GM23338 (cell line): ENCODE data around the gene ALDH1A1. TPM values are rescaled to one million over a fixed set of nuclear protein-coding genes. Genes with fewer than 3 reads are reported as not detected.

ENCODE experiments used
- ATAC-seq: fragments of 200-7000 bp; cut with Tn5 transposase; 3 replicates; pipeline ENCODE4 v1.9.1; 2020
- DNase-seq: peaks from one replicate; pipeline ENCODE4 v3.0.0-alpha.2; 2015; ENCODE audit warnings: low spot score
- H2AFZ ChIP-seq: fragments of 200-600 bp; sonication (generic); 2 replicates; pipeline ENCODE4 v1.8.0; 2016; ENCODE audit warnings: antibody characterized with exemption, mild to moderate bottlenecking, moderate library complexity
- H3F3A ChIP-seq: fragments of 200-600 bp; sonication (generic); replicated peaks from 2 replicates; pipeline ENCODE4 v1.8.0; 2017; ENCODE audit warnings: antibody characterized with exemption, mixed run types, low read depth
- H3K27ac ChIP-seq: fragments of 200-600 bp; sonication (generic); 2 replicates; pipeline ENCODE4 v1.6.1; 2016; ENCODE audit warnings: low read depth
- H3K27me3 ChIP-seq: fragments of 200-600 bp; sonication (generic); 2 replicates; pipeline ENCODE4 v1.8.0; 2016; ENCODE audit warnings: mild to moderate bottlenecking, mixed run types, moderate library complexity; ENCODE audit not compliant: insufficient read depth
- H3K36me3 ChIP-seq: fragments of 200-600 bp; sonication (generic); 2 replicates; pipeline ENCODE4 v1.8.0; 2016; ENCODE audit warnings: mild to moderate bottlenecking; ENCODE audit not compliant: insufficient read depth
- H3K4me1 ChIP-seq: fragments of 200-600 bp; sonication (generic); 2 replicates; pipeline ENCODE4 v1.8.0; 2016; ENCODE audit warnings: mild to moderate bottlenecking, moderate library complexity; ENCODE audit not compliant: insufficient read depth
- H3K4me2 ChIP-seq: fragments of 200-600 bp; sonication (generic); 2 replicates; pipeline ENCODE4 v1.7.1; 2017; ENCODE audit warnings: mixed run types
- H3K4me3 ChIP-seq: fragments of 200-600 bp; sonication (generic); 2 replicates; pipeline ENCODE4 v1.6.1; 2016; ENCODE audit warnings: mixed run types
- H3K79me2 ChIP-seq: fragments of 200-600 bp; sonication (generic); replicated peaks from 2 replicates; pipeline ENCODE4 v1.8.0; 2017; ENCODE audit warnings: mild to moderate bottlenecking; ENCODE audit not compliant: insufficient read depth
- H3K9me2 ChIP-seq: fragments of 200-600 bp; sonication (generic); 2 replicates; pipeline ENCODE4 v1.8.0; 2017; ENCODE audit not compliant: insufficient read depth
- H4K20me1 ChIP-seq: fragments of 200-600 bp; sonication (generic); replicated peaks from 2 replicates; pipeline ENCODE4 v1.8.0; 2017; ENCODE audit warnings: mild to moderate bottlenecking; ENCODE audit not compliant: insufficient read depth
- H3K27ac Mint-ChIP-seq: 2 replicates; pipeline ENCODE4 v1.8.0; 2020; ENCODE audit warnings: inconsistent platforms, mild to moderate bottlenecking, moderate library complexity, mixed read lengths
- H3K27me3 Mint-ChIP-seq: 3 replicates; pipeline ENCODE4 v1.8.0; 2022; ENCODE audit warnings: low read depth, mild to moderate bottlenecking, moderate library complexity, mixed read lengths, inconsistent platforms; ENCODE audit not compliant: insufficient read depth, poor library complexity
- H3K36me3 Mint-ChIP-seq: 3 replicates; pipeline ENCODE4 v1.8.0; 2021; ENCODE audit warnings: low read depth, mild to moderate bottlenecking, inconsistent platforms, moderate library complexity, mixed read lengths
- H3K4me1 Mint-ChIP-seq: 3 replicates; pipeline ENCODE4 v1.8.0; 2020; ENCODE audit warnings: mild to moderate bottlenecking, inconsistent platforms, mixed read lengths
- H3K4me3 Mint-ChIP-seq: 3 replicates; pipeline ENCODE4 v1.8.0; 2021; ENCODE audit warnings: moderate library complexity, mild to moderate bottlenecking, inconsistent platforms, mixed read lengths
- H3K9me3 Mint-ChIP-seq: 3 replicates; pipeline ENCODE4 v1.8.0; 2020; ENCODE audit warnings: moderate library complexity, mild to moderate bottlenecking, inconsistent platforms, mixed read lengths
- EZH2 ChIP-seq: fragments of 200-600 bp; sonication (generic); IDR thresholded peaks from one replicate; pipeline ENCODE4 v1.8.0; 2017; ENCODE audit warnings: antibody characterized with exemption, mild to moderate bottlenecking, low read depth; ENCODE audit not compliant: unreplicated experiment
- NANOG ChIP-seq: IDR thresholded peaks from 2 replicates; pipeline ENCODE4 v1.6.1; 2016; ENCODE audit warnings: antibody characterized with exemption, borderline replicate concordance
- ZNF331 ChIP-seq: fragments of 250-450 bp; sonication (Bioruptor Pico); IDR thresholded peaks from 2 replicates; pipeline ENCODE4 v1.5.0; 2020; ENCODE audit warnings: low read depth, mild to moderate bottlenecking, moderate library complexity
- polyA plus RNA-seq: library from polyadenylated mRNA; unstranded; fragments of >200 nt; fragmentation: Nextera tagmentation; extraction: Ambion mirVana; gene quantifications from 2 replicates; pipeline ENCODE4 v1.2.1, GENCODE V29; 2016
- total RNA-seq: library from RNA; depleted of rRNA; stranded (reverse); fragments of >200 nt; shearing (Covaris generic); gene quantifications from 2 replicates; pipeline ENCODE4 v1.2.3, GENCODE V29; 2014
- TF ChIP-seq, protein P1 (sequence below): fragments of 250-450 bp; sonication (Bioruptor Pico); IDR thresholded peaks from 2 replicates; pipeline ENCODE4 v1.5.0; 2020; ENCODE audit warnings: mild to moderate bottlenecking, moderate library complexity
- TF ChIP-seq, protein P2 (sequence below): IDR thresholded peaks from one replicate; pipeline ENCODE4 v1.6.1; 2018; ENCODE audit warnings: antibody characterized with exemption; ENCODE audit not compliant: unreplicated experiment

ALDH1A1 gene
- total and polyA plus RNA-seq, 2 experiments from 2014 or later = 2.1 to 3.4 TPM

DNA sequence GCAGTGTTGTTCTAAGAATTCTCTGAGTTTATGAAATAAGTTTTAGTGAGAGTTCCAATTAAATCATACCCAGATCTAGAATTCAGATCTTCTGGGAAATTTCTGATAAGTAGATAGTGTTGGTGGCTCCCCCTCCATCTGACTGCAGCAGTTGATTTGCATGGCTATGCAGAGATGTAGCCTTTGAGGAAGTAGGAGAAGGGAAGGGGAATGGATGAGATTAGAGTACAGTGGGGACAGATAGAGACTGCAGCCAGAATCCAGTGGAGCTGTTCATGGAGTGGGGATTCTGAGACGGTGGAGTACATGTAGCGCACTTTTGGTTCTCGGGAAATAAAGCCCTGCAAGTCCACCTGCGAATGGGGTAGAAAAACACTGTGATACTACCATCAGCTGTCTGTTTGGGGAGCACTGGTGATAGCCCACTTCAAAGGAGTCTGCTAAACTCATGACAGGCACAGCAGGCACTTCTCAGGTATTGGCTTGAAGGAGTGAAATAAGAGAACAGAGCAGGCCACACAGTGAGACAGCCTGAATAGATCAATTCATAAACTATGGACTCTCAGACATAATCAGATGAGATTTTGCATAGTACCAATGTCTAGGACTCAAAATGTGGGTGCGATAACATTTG lies 96.8 kb downstream of the ALDH1A1 start:
- no peak overlapping the region for H3K27ac ChIP-seq
- H3K4me1 Mint-ChIP-seq = peaks cover 18% of the 10 kb centered on the region
- no peaks in the 10 kb centered on the region for H4K20me1 ChIP-seq
- no peaks in the 10 kb centered on the region for H3K4me1 ChIP-seq
- no peaks in the 10 kb centered on the region for H3K36me3 ChIP-seq
- H3K4me2 ChIP-seq = no peak overlapping the region
- no peak overlapping the region for H3K4me3 Mint-ChIP-seq
- H3K79me2 ChIP-seq = no peaks in the 10 kb centered on the region
- H3F3A ChIP-seq = no peaks in the 10 kb centered on the region
- TF ChIP-seq NANOG (no peak), ZNF331 (CRISPR knock-in tag) (no peak), EZH2 (no peak)
- TF ChIP-seq, protein P1, sequence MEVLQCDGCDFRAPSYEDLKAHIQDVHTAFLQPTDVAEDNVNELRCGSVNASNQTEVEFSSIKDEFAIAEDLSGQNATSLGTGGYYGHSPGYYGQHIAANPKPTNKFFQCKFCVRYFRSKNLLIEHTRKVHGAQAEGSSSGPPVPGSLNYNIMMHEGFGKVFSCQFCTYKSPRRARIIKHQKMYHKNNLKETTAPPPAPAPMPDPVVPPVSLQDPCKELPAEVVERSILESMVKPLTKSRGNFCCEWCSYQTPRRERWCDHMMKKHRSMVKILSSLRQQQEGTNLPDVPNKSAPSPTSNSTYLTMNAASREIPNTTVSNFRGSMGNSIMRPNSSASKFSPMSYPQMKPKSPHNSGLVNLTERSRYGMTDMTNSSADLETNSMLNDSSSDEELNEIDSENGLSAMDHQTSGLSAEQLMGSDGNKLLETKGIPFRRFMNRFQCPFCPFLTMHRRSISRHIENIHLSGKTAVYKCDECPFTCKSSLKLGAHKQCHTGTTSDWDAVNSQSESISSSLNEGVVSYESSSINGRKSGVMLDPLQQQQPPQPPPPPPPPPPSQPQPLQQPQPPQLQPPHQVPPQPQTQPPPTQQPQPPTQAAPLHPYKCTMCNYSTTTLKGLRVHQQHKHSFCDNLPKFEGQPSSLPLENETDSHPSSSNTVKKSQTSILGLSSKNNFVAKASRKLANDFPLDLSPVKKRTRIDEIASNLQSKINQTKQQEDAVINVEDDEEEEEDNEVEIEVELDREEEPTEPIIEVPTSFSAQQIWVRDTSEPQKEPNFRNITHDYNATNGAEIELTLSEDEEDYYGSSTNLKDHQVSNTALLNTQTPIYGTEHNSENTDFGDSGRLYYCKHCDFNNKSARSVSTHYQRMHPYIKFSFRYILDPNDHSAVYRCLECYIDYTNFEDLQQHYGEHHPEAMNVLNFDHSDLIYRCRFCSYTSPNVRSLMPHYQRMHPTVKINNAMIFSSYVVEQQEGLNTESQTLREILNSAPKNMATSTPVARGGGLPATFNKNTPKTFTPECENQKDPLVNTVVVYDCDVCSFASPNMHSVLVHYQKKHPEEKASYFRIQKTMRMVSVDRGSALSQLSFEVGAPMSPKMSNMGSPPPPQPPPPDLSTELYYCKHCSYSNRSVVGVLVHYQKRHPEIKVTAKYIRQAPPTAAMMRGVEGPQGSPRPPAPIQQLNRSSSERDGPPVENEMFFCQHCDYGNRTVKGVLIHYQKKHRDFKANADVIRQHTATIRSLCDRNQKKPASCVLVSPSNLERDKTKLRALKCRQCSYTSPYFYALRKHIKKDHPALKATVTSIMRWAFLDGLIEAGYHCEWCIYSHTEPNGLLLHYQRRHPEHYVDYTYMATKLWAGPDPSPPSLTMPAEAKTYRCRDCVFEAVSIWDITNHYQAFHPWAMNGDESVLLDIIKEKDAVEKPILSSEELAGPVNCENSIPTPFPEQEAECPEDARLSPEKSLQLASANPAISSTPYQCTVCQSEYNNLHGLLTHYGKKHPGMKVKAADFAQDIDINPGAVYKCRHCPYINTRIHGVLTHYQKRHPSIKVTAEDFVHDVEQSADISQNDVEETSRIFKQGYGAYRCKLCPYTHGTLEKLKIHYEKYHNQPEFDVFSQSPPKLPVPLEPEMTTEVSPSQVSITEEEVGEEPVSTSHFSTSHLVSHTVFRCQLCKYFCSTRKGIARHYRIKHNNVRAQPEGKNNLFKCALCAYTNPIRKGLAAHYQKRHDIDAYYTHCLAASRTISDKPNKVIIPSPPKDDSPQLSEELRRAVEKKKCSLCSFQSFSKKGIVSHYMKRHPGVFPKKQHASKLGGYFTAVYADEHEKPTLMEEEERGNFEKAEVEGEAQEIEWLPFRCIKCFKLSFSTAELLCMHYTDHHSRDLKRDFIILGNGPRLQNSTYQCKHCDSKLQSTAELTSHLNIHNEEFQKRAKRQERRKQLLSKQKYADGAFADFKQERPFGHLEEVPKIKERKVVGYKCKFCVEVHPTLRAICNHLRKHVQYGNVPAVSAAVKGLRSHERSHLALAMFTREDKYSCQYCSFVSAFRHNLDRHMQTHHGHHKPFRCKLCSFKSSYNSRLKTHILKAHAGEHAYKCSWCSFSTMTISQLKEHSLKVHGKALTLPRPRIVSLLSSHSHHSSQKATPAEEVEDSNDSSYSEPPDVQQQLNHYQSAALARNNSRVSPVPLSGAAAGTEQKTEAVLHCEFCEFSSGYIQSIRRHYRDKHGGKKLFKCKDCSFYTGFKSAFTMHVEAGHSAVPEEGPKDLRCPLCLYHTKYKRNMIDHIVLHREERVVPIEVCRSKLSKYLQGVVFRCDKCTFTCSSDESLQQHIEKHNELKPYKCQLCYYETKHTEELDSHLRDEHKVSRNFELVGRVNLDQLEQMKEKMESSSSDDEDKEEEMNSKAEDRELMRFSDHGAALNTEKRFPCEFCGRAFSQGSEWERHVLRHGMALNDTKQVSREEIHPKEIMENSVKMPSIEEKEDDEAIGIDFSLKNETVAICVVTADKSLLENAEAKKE (CRISPR knock-in tag) = no peak
- TF ChIP-seq, protein P2, sequence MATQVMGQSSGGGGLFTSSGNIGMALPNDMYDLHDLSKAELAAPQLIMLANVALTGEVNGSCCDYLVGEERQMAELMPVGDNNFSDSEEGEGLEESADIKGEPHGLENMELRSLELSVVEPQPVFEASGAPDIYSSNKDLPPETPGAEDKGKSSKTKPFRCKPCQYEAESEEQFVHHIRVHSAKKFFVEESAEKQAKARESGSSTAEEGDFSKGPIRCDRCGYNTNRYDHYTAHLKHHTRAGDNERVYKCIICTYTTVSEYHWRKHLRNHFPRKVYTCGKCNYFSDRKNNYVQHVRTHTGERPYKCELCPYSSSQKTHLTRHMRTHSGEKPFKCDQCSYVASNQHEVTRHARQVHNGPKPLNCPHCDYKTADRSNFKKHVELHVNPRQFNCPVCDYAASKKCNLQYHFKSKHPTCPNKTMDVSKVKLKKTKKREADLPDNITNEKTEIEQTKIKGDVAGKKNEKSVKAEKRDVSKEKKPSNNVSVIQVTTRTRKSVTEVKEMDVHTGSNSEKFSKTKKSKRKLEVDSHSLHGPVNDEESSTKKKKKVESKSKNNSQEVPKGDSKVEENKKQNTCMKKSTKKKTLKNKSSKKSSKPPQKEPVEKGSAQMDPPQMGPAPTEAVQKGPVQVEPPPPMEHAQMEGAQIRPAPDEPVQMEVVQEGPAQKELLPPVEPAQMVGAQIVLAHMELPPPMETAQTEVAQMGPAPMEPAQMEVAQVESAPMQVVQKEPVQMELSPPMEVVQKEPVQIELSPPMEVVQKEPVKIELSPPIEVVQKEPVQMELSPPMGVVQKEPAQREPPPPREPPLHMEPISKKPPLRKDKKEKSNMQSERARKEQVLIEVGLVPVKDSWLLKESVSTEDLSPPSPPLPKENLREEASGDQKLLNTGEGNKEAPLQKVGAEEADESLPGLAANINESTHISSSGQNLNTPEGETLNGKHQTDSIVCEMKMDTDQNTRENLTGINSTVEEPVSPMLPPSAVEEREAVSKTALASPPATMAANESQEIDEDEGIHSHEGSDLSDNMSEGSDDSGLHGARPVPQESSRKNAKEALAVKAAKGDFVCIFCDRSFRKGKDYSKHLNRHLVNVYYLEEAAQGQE = no peak
- no peaks in the 10 kb centered on the region for H3K27me3 ChIP-seq
- no peak overlapping the region for H3K4me3 ChIP-seq
- H3K9me2 ChIP-seq = no peaks in the 10 kb centered on the region
- peak; percentile 71 for ATAC-seq
- H3K27ac Mint-ChIP-seq = no peak overlapping the region
- peak overlapping the region; percentile 58; the same call in 1 of the 2 replicates for H2AFZ ChIP-seq
- peaks cover 8% of the 10 kb centered on the region for H3K9me3 Mint-ChIP-seq
- H3K27me3 Mint-ChIP-seq = peaks cover 2% of the 10 kb centered on the region
- peaks cover 5% of the 10 kb centered on the region for H3K36me3 Mint-ChIP-seq
- DNase-seq = no peak
